MM.1S (cell line): Measurements from ENCODE around the gene CREB3L1.

Experiments
- EZH2 ChIP-seq: fragments of 300-600 bp; sonication (generic); optimal IDR thresholded peaks from 2 replicates; pipeline ENCODE3; 2017; ENCODE audit warnings: low read depth, mild to moderate bottlenecking, antibody characterized with exemption, low read length, mixed read lengths
- EZH2phosphoT487 ChIP-seq: fragments of 300-600 bp; sonication (generic); IDR thresholded peaks from 2 replicates; pipeline ENCODE4 v1.6.1; 2018; ENCODE audit warnings: antibody characterized with exemption, low read length
- TF ChIP-seq, protein P1 (sequence below): fragments of 300-600 bp; sonication (generic); IDR thresholded peaks from 2 replicates; pipeline ENCODE4 v1.5.1; 2016; ENCODE audit warnings: antibody characterized with exemption, low read length, mixed read lengths

- TF ChIP-seq, protein P1, sequence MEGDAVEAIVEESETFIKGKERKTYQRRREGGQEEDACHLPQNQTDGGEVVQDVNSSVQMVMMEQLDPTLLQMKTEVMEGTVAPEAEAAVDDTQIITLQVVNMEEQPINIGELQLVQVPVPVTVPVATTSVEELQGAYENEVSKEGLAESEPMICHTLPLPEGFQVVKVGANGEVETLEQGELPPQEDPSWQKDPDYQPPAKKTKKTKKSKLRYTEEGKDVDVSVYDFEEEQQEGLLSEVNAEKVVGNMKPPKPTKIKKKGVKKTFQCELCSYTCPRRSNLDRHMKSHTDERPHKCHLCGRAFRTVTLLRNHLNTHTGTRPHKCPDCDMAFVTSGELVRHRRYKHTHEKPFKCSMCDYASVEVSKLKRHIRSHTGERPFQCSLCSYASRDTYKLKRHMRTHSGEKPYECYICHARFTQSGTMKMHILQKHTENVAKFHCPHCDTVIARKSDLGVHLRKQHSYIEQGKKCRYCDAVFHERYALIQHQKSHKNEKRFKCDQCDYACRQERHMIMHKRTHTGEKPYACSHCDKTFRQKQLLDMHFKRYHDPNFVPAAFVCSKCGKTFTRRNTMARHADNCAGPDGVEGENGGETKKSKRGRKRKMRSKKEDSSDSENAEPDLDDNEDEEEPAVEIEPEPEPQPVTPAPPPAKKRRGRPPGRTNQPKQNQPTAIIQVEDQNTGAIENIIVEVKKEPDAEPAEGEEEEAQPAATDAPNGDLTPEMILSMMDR: no peak
- TF ChIP-seq EZH2: no peak
- TF ChIP-seq EZH2phosphoT487: no peak
These were observed 84.1 kb downstream of the CREB3L1 start for GRCh38 chr11:46361283-46362155.
